HepG2 (cell line): ENCODE measurements around the gene SPRED2. TPM values are rescaled to one million over a fixed set of nuclear protein-coding genes. Genes with fewer than 3 reads are reported as not detected.

Experiments
- ATAC-seq: fragments of 200-7000 bp; cut with Tn5 transposase; 3 replicates; pipeline ENCODE4 v1.9.1; 2020; ENCODE audit warnings: mild to moderate bottlenecking, moderate library complexity
- BruUV-seq: library from RNA; stranded (reverse); fragments of 400-500 nt; replicated peaks from 2 replicates; lab custom pipeline; 2021; lab: Mats Ljungman, UMichigan
- CTCF ChIA-PET: fragments of 300-600 bp; formaldehyde crosslinking; extraction: SDS; loops from one replicate; lab custom pipeline; 2021; ENCODE audit warnings: low total read pairs, inconsistent platforms, low intra/inter-chr PET ratio; lab: Yijun Ruan, JAX
- POLR2A ChIA-PET: fragments of 350-600 bp; sonication (Branson Sonifier 250); formaldehyde crosslinking; loops from one replicate; lab custom pipeline; 2020; ENCODE audit warnings: antibody characterized with exemption, inconsistent platforms; lab: Yijun Ruan, JAX
- DNase-seq: peaks from one replicate; pipeline ENCODE4 v3.0.0-alpha.2; 2015; ENCODE audit warnings: low spot score
- FAIRE-seq: peaks from 3 replicates; lab custom pipeline; 2011; peaks lifted over from hg19 to GRCh38; lab: Jason Lieb, UNC
- H2AFZ ChIP-seq: one replicate; pipeline ENCODE4 v1.6.1; 2011; ENCODE audit warnings: low read length, inconsistent platforms
- H3K27ac ChIP-seq: fragments of 300-600 bp; 3 replicates; pipeline ENCODE4 v1.8.0; 2011; ENCODE audit warnings: mixed run types, mild to moderate bottlenecking, mixed read lengths, low read length, inconsistent platforms; ENCODE audit not compliant: insufficient read depth; ENCODE audit errors: extremely low read length
- H3K27me3 ChIP-seq, 2 experiments: fragments of 200-600 bp in 1 of 2; 2 replicates in 1 of 2; 3 replicates in 1 of 2; pipeline versions ENCODE4 v1.6.0 to v1.8.0; 2011; ENCODE audit warnings: low read length in 2 of 2, mild to moderate bottlenecking in 2 of 2, moderate library complexity in 2 of 2, inconsistent platforms in 1 of 2; ENCODE audit not compliant: insufficient read depth in 2 of 2, control insufficient read depth in 1 of 2
- H3K36me3 ChIP-seq, 2 experiments: fragments of 200-600 bp in 1 of 2; replicated peaks in 1 of 2; 2 replicates in 1 of 2; 3 replicates in 1 of 2; pipeline versions ENCODE4 v1.5.1 to v1.8.0; 2011; ENCODE audit warnings: low read length in 2 of 2, inconsistent platforms in 1 of 2; ENCODE audit not compliant: insufficient read depth in 2 of 2, control insufficient read depth in 1 of 2
- H3K4me1 ChIP-seq: 2 replicates; pipeline ENCODE4 v1.5.1; 2012; ENCODE audit warnings: low read length, inconsistent platforms; ENCODE audit not compliant: insufficient read depth
- H3K4me2 ChIP-seq: 2 replicates; pipeline ENCODE4 v1.6.0; 2011; ENCODE audit warnings: low read depth, low read length, inconsistent platforms
- H3K4me3 ChIP-seq, 3 experiments: fragments of 200-600 bp in 1 of 3; sonication (generic), shearing (Covaris generic) in 1 of 3; replicated peaks in 1 of 3; 2 replicates each; pipeline ENCODE4 v1.5.1; 2011 to 2016; ENCODE audit warnings: low read length in 3 of 3, inconsistent platforms in 2 of 3, low read depth in 2 of 3, mild to moderate bottlenecking in 2 of 3, control low read depth in 1 of 3, mixed read lengths in 1 of 3; ENCODE audit not compliant: insufficient read depth in 1 of 3
- H3K79me2 ChIP-seq: one replicate; pipeline ENCODE4 v1.6.1; 2011; ENCODE audit warnings: low read length, inconsistent platforms; ENCODE audit not compliant: insufficient read depth
- H3K9ac ChIP-seq: 2 replicates; pipeline ENCODE4 v1.6.0; 2011; ENCODE audit warnings: mild to moderate bottlenecking, low read depth, low read length, inconsistent platforms; ENCODE audit not compliant: insufficient read depth
- H3K9me3 ChIP-seq: 2 replicates; pipeline ENCODE4 v1.5.1; 2012; ENCODE audit warnings: mild to moderate bottlenecking, low read length
- H4K20me1 ChIP-seq: 2 replicates; pipeline ENCODE4 v1.6.0; 2011; ENCODE audit warnings: inconsistent platforms, mild to moderate bottlenecking, low read length, moderate library complexity; ENCODE audit not compliant: insufficient read depth
- BCLAF1 ChIP-seq: fragments of 450-650 bp; IDR thresholded peaks from 2 replicates; pipeline ENCODE4 v1.6.1; 2017; ENCODE audit warnings: mild to moderate bottlenecking
- FOXM1 ChIP-seq: sonication (generic); formaldehyde crosslinking; IDR thresholded peaks from 2 replicates; pipeline ENCODE4 v1.5.0; 2020; ENCODE audit warnings: missing genetic modification reagents
- GABPB1 ChIP-seq: IDR thresholded peaks from 2 replicates; pipeline ENCODE4 v1.6.1; 2016; ENCODE audit warnings: mild to moderate bottlenecking, missing genetic modification reagents, moderate library complexity, missing compliant biosample characterization
- HDAC6 ChIP-seq: fragments of 200-600 bp; sonication (generic); IDR thresholded peaks from 2 replicates; pipeline ENCODE4 v1.7.0; 2017; ENCODE audit warnings: mild to moderate bottlenecking, antibody characterized with exemption, low read length, low read depth
- PHF8 ChIP-seq: sonication (generic); formaldehyde crosslinking; IDR thresholded peaks from 2 replicates; pipeline ENCODE4 v1.5.0; 2020; ENCODE audit warnings: missing genetic modification reagents
- SP5 ChIP-seq: IDR thresholded peaks from 2 replicates; pipeline ENCODE4 v1.6.1; 2016; ENCODE audit warnings: low read depth, borderline replicate concordance
- SRSF1 ChIP-seq: fragments of 200-400 bp; formaldehyde crosslinking; optimal IDR thresholded peaks from 2 replicates; pipeline ENCODE3; 2017; ENCODE audit warnings: mild to moderate bottlenecking, low read depth, low read length, moderate library complexity
- STAG1 ChIP-seq: sonication (generic); formaldehyde crosslinking; IDR thresholded peaks from 2 replicates; pipeline ENCODE4 v1.4.0; 2020; ENCODE audit warnings: missing genetic modification reagents
- THRA ChIP-seq: sonication (generic); formaldehyde crosslinking; IDR thresholded peaks from 2 replicates; pipeline ENCODE4 v1.4.0; 2020; ENCODE audit warnings: missing genetic modification reagents, borderline replicate concordance
- ZBTB38 ChIP-seq: sonication (generic); formaldehyde crosslinking; IDR thresholded peaks from 2 replicates; pipeline ENCODE4 v1.5.1; 2020; ENCODE audit warnings: mild to moderate bottlenecking, missing genetic modification reagents
- ZMYM2 ChIP-seq: sonication (generic); formaldehyde crosslinking; IDR thresholded peaks from 2 replicates; pipeline ENCODE4 v1.8.0; 2022; ENCODE audit warnings: mild to moderate bottlenecking, missing genetic modification reagents
- ZNF564 ChIP-seq: sonication (generic); formaldehyde crosslinking; IDR thresholded peaks from 2 replicates; pipeline ENCODE4 v1.8.1; 2023; ENCODE audit warnings: mild to moderate bottlenecking, missing genetic modification reagents
- ZNF605 ChIP-seq: sonication (generic); formaldehyde crosslinking; IDR thresholded peaks from 2 replicates; pipeline ENCODE4 v1.8.0; 2022; ENCODE audit warnings: mild to moderate bottlenecking, missing genetic modification reagents
- ZNF639 ChIP-seq: conservative IDR thresholded peaks from 2 replicates; pipeline ENCODE4 v1.6.1; 2018; ENCODE audit warnings: missing genetic modification reagents
- WGBS: methylation state at CpG from one replicate; pipeline ENCODE4 v1.1.6; 2017; ENCODE audit warnings: low lambda C conversion rate; 5-methylcytosine and 5-hydroxymethylcytosine counted together
- in situ Hi-C: cut with HindIII; loops from 2 replicates; pipeline ENCODE4 v1.10.0; 2017; ENCODE audit warnings: low pct_unique_long_range_greater_than_20kb; ENCODE audit not compliant: extremely low pct_ligation_motif_present
- intact Hi-C: fragments of 100-400 bp; cut with micrococcal nuclease; formaldehyde crosslinking; loops from one replicate; pipeline ENCODE4 v1.10.0; 2022; ENCODE audit not compliant: unreplicated experiment
- polyA plus RNA-seq, 8 experiments: library from polyadenylated mRNA; depleted of rRNA in 3 of 8; stranded (reverse) in 7 of 8; unstranded in 1 of 8; fragments of >200 nt; fragmentation: Illumina TruSeq in 4 of 8; extraction: Trizol in 4 of 8; gene quantifications; 2 replicates each; pipeline versions ENCODE4 v1.2.1 to v1.2.3, GENCODE V29; 2011 to 2016; ENCODE audit warnings: low read depth in 4 of 8, missing spikeins in 1 of 8, mixed read lengths in 1 of 8; ENCODE audit not compliant: insufficient read depth in 1 of 8
- total RNA-seq, 5 experiments: library from RNA; depleted of rRNA; stranded (reverse); fragments of >200 nt; fragmentation: Illumina TruSeq; extraction: Trizol; gene quantifications; 2 replicates each; pipeline ENCODE4 v1.2.3, GENCODE V29; 2016; ENCODE audit warnings: low read depth in 1 of 5

Gene SPRED2
- total and polyA plus RNA-seq, 2 of the 13 experiments (the other 11 are each of a cell fraction or from before 2014, with no cell fraction given): 13.0 to 37.0 TPM

- TF ChIP-seq SRSF1: no peak
- TF ChIP-seq ZNF639 (CRISPR knock-in tag): no peak
- TF ChIP-seq HDAC6: no peak
- no peak for TF ChIP-seq SP5 (CRISPR knock-in tag)
- TF ChIP-seq GABPB1 (CRISPR knock-in tag): no peak
- TF ChIP-seq ZNF605 (CRISPR knock-in tag): no peak
- TF ChIP-seq, all 625 proteins: peak for 0
These were observed 74.5 kb downstream of the SPRED2 start (continued) for GRCh38 chr2:65357959-65358294.

- in situ Hi-C loops: no loop called here
- Histone ChIP-seq H3K79me2 (peaks cover 95% of the 10 kb centered on the region), H3K9ac (no peak overlapping the region), H3K4me3 (no peak overlapping the region), H3K4me1 (peaks cover 89% of the 10 kb centered on the region), H3K27me3 (no peaks in the 10 kb centered on the region), H3K36me3 (peaks cover 0 to 6% of the 10 kb centered on the region in 2 experiments; a peak in 4 of 5 replicates), H3K4me2 (no peak overlapping the region), H4K20me1 (peaks cover 44% of the 10 kb centered on the region), H2AFZ (no peak overlapping the region), H3K9me3 (no peaks in the 10 kb centered on the region), H3K27ac (peak overlapping the region; percentile 1)
- no peak for FAIRE-seq
- ATAC-seq: peak; percentile 34; the same call in 2 of the 3 replicates
- BruUV-seq: no TSS peak
- WGBS: 76% methylated on average over 9 of the region's 9 CpGs
- DNase-seq: no peak
- CTCF ChIA-PET: no interaction called here
- intact Hi-C loops: no loop called here
- POLR2A ChIA-PET: interaction anchor here (0.7 to 1.1 kb wide), 2 partner anchors 26 to 79 kb away, joined by 3 read pairs; no protein-coding TSS in a partner anchor
- TF ChIP-seq PHF8 (CRISPR knock-in tag) (no peak), THRA (CRISPR knock-in tag) (0 out of 2 replicates have a peak, but pooled peaks have one; percentile 11), STAG1 (CRISPR knock-in tag) (no peak), ZNF564 (no peak), BCLAF1 (no peak), ZBTB38 (no peak), FOXM1 (CRISPR knock-in tag) (no peak), ZMYM2 (no peak)
These were observed 75.1 kb downstream of the SPRED2 start for GRCh38 chr2:65357095-65357958.
